Peyer's patch (tissue), 4 donors: Measurements from ENCODE around the gene RPL15.

ENCODE experiments used
- POLR2A ChIP-seq, 2 donors: fragments of 450-650 bp; IDR thresholded peaks; one replicate each; pipeline ENCODE4 v1.5.1; 2017; ENCODE audit warnings: antibody characterized with exemption in 2 of 2, mild to moderate bottlenecking in 2 of 2, moderate library complexity in 2 of 2
- TF ChIP-seq, protein P1 (sequence below), 6 experiments: fragments of 450-650 bp in 4 of 6; fragments of 200-600 bp in 2 of 6; sonication (generic) in 1 of 6; IDR thresholded peaks; one replicate each; pipeline ENCODE4 v1.5.1; 2017 to 2019; ENCODE audit warnings: antibody characterized with exemption in 6 of 6, mild to moderate bottlenecking in 3 of 6, moderate library complexity in 1 of 6

DNA sequence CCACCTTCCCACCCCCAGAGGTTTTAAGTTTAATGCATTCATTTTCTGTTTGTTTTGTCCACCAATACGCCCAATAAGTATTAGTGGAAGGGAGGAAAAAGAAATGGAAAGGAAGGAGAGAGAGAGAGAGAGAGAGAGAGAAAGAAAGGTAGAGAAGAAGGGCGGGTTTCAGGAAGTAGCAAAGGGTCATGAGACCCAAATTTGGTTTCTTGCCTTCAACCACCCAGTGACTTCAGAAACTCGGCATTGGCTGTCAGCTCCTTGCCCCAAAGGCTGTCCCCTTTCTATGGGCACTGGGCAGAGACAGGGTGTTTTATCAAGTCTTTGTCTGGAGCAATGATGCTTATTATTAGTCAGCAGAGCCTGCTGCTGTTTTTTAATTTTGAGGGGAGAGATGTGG, 14.7 kb downstream of the RPL15 start:
- TF ChIP-seq POLR2A (IDR thresholded peaks at IDR 0.05), result no peak
- TF ChIP-seq, protein P1, sequence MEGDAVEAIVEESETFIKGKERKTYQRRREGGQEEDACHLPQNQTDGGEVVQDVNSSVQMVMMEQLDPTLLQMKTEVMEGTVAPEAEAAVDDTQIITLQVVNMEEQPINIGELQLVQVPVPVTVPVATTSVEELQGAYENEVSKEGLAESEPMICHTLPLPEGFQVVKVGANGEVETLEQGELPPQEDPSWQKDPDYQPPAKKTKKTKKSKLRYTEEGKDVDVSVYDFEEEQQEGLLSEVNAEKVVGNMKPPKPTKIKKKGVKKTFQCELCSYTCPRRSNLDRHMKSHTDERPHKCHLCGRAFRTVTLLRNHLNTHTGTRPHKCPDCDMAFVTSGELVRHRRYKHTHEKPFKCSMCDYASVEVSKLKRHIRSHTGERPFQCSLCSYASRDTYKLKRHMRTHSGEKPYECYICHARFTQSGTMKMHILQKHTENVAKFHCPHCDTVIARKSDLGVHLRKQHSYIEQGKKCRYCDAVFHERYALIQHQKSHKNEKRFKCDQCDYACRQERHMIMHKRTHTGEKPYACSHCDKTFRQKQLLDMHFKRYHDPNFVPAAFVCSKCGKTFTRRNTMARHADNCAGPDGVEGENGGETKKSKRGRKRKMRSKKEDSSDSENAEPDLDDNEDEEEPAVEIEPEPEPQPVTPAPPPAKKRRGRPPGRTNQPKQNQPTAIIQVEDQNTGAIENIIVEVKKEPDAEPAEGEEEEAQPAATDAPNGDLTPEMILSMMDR (IDR thresholded peaks at IDR 0.05), result no peak
